HEK293 (cell line): ENCODE results near the gene TMSB4X.

Experiments
- CTCF ChIA-PET: fragments of 350-600 bp; formaldehyde crosslinking; extraction: SDS; loops from one replicate; lab custom pipeline; 2021; ENCODE audit warnings: antibody characterized with exemption; lab: Yijun Ruan, JAX
- POLR2A ChIA-PET: fragments of 300-600 bp; formaldehyde crosslinking; extraction: SDS; loops from one replicate; lab custom pipeline; 2020; ENCODE audit warnings: antibody characterized with exemption, inconsistent platforms; lab: Yijun Ruan, JAX
- H3K27ac ChIP-seq: fragments of 200-500 bp; sonication (Bioruptor generic); 2 replicates; pipeline ENCODE4 v1.5.1; 2014; ENCODE audit warnings: low read depth, low read length, control low read depth, inconsistent platforms; ENCODE audit errors: extremely low read depth
- H3K36me3 ChIP-seq, 2 experiments: fragments of 200-500 bp in 1 of 2; sonication (Bioruptor generic) in 1 of 2; 1 replicate in 1 of 2; 2 replicates in 1 of 2; pipeline ENCODE4 v1.5.1; 2014 to 2017; ENCODE audit warnings: inconsistent platforms in 2 of 2, low read length in 2 of 2; ENCODE audit not compliant: control insufficient read depth in 2 of 2, insufficient read depth in 1 of 2
- H3K4me1 ChIP-seq: fragments of 200-500 bp; sonication (Bioruptor generic); 2 replicates; pipeline ENCODE4 v1.5.1; 2014; ENCODE audit warnings: mild to moderate bottlenecking, low read length, inconsistent platforms; ENCODE audit not compliant: control insufficient read depth, insufficient read depth
- H3K4me3 ChIP-seq: 2 replicates; pipeline ENCODE4 v1.5.1; 2011; ENCODE audit warnings: low read depth, mild to moderate bottlenecking, control low read depth, low read length, moderate library complexity
- H3K9me3 ChIP-seq: fragments of 200-500 bp; sonication (Bioruptor generic); 2 replicates; pipeline ENCODE4 v1.5.1; 2014; ENCODE audit warnings: low read depth, low read length, inconsistent platforms; ENCODE audit not compliant: control insufficient read depth, insufficient read depth
- BCL11A ChIP-seq: fragments of 450-650 bp; formaldehyde crosslinking; IDR thresholded peaks from 2 replicates; pipeline ENCODE4 v1.5.1; 2016; ENCODE audit warnings: low read depth, missing biosample characterization, missing genetic modification characterization
- BCL6B ChIP-seq: fragments of 450-650 bp; formaldehyde crosslinking; IDR thresholded peaks from 2 replicates; pipeline ENCODE4 v1.5.1; 2017; ENCODE audit warnings: missing biosample characterization, missing genetic modification characterization
- IKZF3 ChIP-seq: fragments of 450-650 bp; IDR thresholded peaks from 2 replicates; pipeline ENCODE4 v1.5.0; 2018; ENCODE audit warnings: missing biosample characterization, mild to moderate bottlenecking, missing genetic modification characterization, moderate library complexity
- SETDB1 ChIP-seq: IDR thresholded peaks from one replicate; pipeline ENCODE4 v1.6.1; 2017; ENCODE audit warnings: mild to moderate bottlenecking, low read length, moderate library complexity, mixed read lengths; ENCODE audit not compliant: insufficient read length
- WT1 ChIP-seq: fragments of 450-650 bp; formaldehyde crosslinking; IDR thresholded peaks from 2 replicates; pipeline ENCODE4 v1.5.1; 2016; ENCODE audit warnings: missing biosample characterization, missing genetic modification characterization
- ZBTB17 ChIP-seq: fragments of 450-650 bp; formaldehyde crosslinking; IDR thresholded peaks from 2 replicates; pipeline ENCODE4 v1.5.1; 2016; ENCODE audit warnings: missing biosample characterization, missing genetic modification characterization
- ZFP3 ChIP-seq: fragments of 450-650 bp; formaldehyde crosslinking; IDR thresholded peaks from 2 replicates; pipeline ENCODE4 v1.5.1; 2016; ENCODE audit warnings: low read depth, missing biosample characterization, missing genetic modification characterization
- ZNF148 ChIP-seq: fragments of 450-650 bp; formaldehyde crosslinking; IDR thresholded peaks from 2 replicates; pipeline ENCODE4 v1.5.0; 2017; ENCODE audit warnings: missing biosample characterization, missing genetic modification characterization, borderline replicate concordance
- ZNF292 ChIP-seq: fragments of 450-650 bp; formaldehyde crosslinking; IDR thresholded peaks from 2 replicates; pipeline ENCODE4 v1.5.1; 2016; ENCODE audit warnings: low read depth, missing biosample characterization, missing genetic modification characterization, borderline replicate concordance
- ZNF311 ChIP-seq: fragments of 450-650 bp; formaldehyde crosslinking; IDR thresholded peaks from 2 replicates; pipeline ENCODE4 v1.5.1; 2017; ENCODE audit warnings: missing biosample characterization, missing genetic modification characterization, borderline replicate concordance
- ZNF324 ChIP-seq: fragments of 450-650 bp; formaldehyde crosslinking; IDR thresholded peaks from 2 replicates; pipeline ENCODE4 v1.5.1; 2016; ENCODE audit warnings: missing biosample characterization, missing genetic modification characterization
- ZNF335 ChIP-seq: fragments of 450-650 bp; formaldehyde crosslinking; conservative IDR thresholded peaks from 2 replicates; pipeline ENCODE4 v1.5.1; 2016; ENCODE audit warnings: missing biosample characterization, missing genetic modification characterization
- ZNF416 ChIP-seq: fragments of 450-650 bp; formaldehyde crosslinking; IDR thresholded peaks from 2 replicates; pipeline ENCODE4 v1.5.1; 2016; ENCODE audit warnings: missing biosample characterization, missing genetic modification characterization
- ZNF501 ChIP-seq: fragments of 450-650 bp; formaldehyde crosslinking; IDR thresholded peaks from 2 replicates; pipeline ENCODE4 v1.5.1; 2016; ENCODE audit warnings: missing biosample characterization, missing genetic modification characterization
- ZNF555 ChIP-seq: fragments of 450-650 bp; formaldehyde crosslinking; conservative IDR thresholded peaks from 2 replicates; pipeline ENCODE4 v1.5.1; 2017; ENCODE audit warnings: missing biosample characterization, mild to moderate bottlenecking, missing genetic modification characterization, inconsistent platforms
- ZNF624 ChIP-seq: fragments of 450-650 bp; formaldehyde crosslinking; IDR thresholded peaks from 2 replicates; pipeline ENCODE4 v1.5.1; 2017; ENCODE audit warnings: missing biosample characterization, missing genetic modification characterization
- ZNF660 ChIP-seq: fragments of 450-650 bp; IDR thresholded peaks from 2 replicates; pipeline ENCODE4 v1.5.1; 2018; ENCODE audit warnings: missing biosample characterization, mild to moderate bottlenecking, missing genetic modification characterization
- ZNF692 ChIP-seq: fragments of 450-650 bp; formaldehyde crosslinking; IDR thresholded peaks from 2 replicates; pipeline ENCODE4 v1.5.1; 2016; ENCODE audit warnings: missing biosample characterization, missing genetic modification characterization
- ZNF701 ChIP-seq: fragments of 450-650 bp; formaldehyde crosslinking; IDR thresholded peaks from 2 replicates; pipeline ENCODE4 v1.5.1; 2016; ENCODE audit warnings: missing biosample characterization, missing genetic modification characterization
- ZNF707 ChIP-seq: fragments of 450-650 bp; formaldehyde crosslinking; IDR thresholded peaks from 2 replicates; pipeline ENCODE4 v1.5.1; 2016; ENCODE audit warnings: missing biosample characterization, missing genetic modification characterization
- ZSCAN23 ChIP-seq: fragments of 450-650 bp; formaldehyde crosslinking; IDR thresholded peaks from 2 replicates; pipeline ENCODE4 v1.5.1; 2016; ENCODE audit warnings: missing biosample characterization, missing genetic modification characterization

The TMSB4X gene

GRCh38 chrX:12974305-12974795 lies 560 bp upstream of the TMSB4X start (continued):
- no peak for TF ChIP-seq ZNF692
- TF ChIP-seq ZNF292 = no peak
- no peak for TF ChIP-seq ZNF324 (tag by site-specific recombination)
- no peak for TF ChIP-seq SETDB1
- TF ChIP-seq WT1 (tag by site-specific recombination) = no peak
- no peak for TF ChIP-seq BCL11A
- no peak for TF ChIP-seq ZNF311
- TF ChIP-seq BCL6B = no peak
- TF ChIP-seq ZFP3 = no peak
- no peak for TF ChIP-seq ZNF501 (tag by site-specific recombination)
- no peak for TF ChIP-seq ZSCAN23 (tag by site-specific recombination)
- no peak for TF ChIP-seq ZNF707

GRCh38 chrX:12975670-12975965 lies 708 bp downstream of the TMSB4X start:
- CTCF ChIA-PET = interaction anchor here (0.7 to 2.0 kb wide), 4 partner anchors 27 to 219 kb away, joined by 3 to 9 read pairs (median 4); no protein-coding TSS in a partner anchor
- H3K36me3 ChIP-seq = peaks cover 0 to 5% of the 10 kb centered on the region in 2 experiments; a peak in 1 of 3 replicates
- H3K4me1 ChIP-seq = no peaks in the 10 kb centered on the region
- no peaks in the 10 kb centered on the region for H3K9me3 ChIP-seq
- no peak for TF ChIP-seq ZNF660 (tag by site-specific recombination)
- TF ChIP-seq IKZF3 (tag by site-specific recombination) = peak; percentile 14; the same call in 1 of the 2 replicates
- no peak for TF ChIP-seq ZNF701 (tag by site-specific recombination)
- TF ChIP-seq ZNF555 (tag by site-specific recombination) = no peak
- 0 out of 2 replicates have a peak, but pooled peaks have one; percentile 10 for TF ChIP-seq ZBTB17 (tag by site-specific recombination)
- no peak for TF ChIP-seq ZNF148 (tag by site-specific recombination)
- TF ChIP-seq ZNF624 = no peak
- peak; percentile 13; the same call in 1 of the 2 replicates for TF ChIP-seq ZNF335 (tag by site-specific recombination)
- no peak for TF ChIP-seq ZNF416 (tag by site-specific recombination)
- TF ChIP-seq, all 188 proteins: peak for 3
- peak overlapping the region; percentile 73 for H3K27ac ChIP-seq
- POLR2A ChIA-PET = interaction anchor here (0.7 to 2.6 kb wide), 9 partner anchors 9 to 248 kb away, joined by 3 to 13 read pairs (median 5); no protein-coding TSS in a partner anchor
- H3K4me3 ChIP-seq = peak overlapping the region; percentile 62
